Gastrocnemius medialis (tissue), 4 donors: ENCODE results near the gene SIRT7.

Experiments used
- POLR2A ChIP-seq, 2 donors: fragments of 450-650 bp; IDR thresholded peaks; one replicate each; pipeline ENCODE4 v1.6.1; 2017; ENCODE audit warnings: antibody characterized with exemption in 2 of 2, mild to moderate bottlenecking in 2 of 2, moderate library complexity in 2 of 2
- TF ChIP-seq, protein P1 (sequence below), 5 experiments: fragments of 450-650 bp in 3 of 5; fragments of 200-600 bp in 2 of 5; sonication (generic) in 2 of 5; IDR thresholded peaks in 4 of 5; conservative IDR thresholded peaks in 1 of 5; 1 replicate in 4 of 5; 2 replicates in 1 of 5; pipeline ENCODE4 v1.5.1; 2016 to 2019; ENCODE audit warnings: antibody characterized with exemption in 5 of 5, mild to moderate bottlenecking in 3 of 5, moderate library complexity in 3 of 5

DNA sequence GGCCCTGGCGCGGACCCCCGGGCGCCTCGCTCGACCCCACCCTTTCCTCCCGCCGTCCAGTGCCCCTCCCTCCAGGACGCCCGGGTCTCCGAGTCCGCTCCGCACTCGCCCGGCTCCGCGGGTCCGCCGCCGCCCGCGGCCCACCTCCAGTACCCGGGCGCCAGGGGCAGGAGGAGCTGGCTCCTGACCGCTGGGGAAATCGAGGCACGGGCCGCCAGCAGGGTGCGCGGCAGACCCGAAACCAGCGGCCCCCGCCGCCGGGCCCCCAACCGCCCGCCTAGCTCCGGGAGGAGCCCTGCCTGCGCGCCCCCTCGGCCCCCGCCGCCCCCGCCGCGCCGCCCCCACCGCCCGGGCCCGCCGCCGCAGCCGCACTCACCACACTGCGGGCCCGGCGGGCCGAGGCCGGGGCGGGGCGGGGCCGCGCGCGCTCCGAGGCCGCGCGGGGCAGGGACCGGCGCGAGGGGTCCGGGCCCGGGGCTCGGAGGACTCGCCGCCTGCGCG is 9.2 kb upstream of the SIRT7 start:
- TF ChIP-seq POLR2A (IDR thresholded peaks at IDR 0.05), result no peak
- TF ChIP-seq, protein P1, sequence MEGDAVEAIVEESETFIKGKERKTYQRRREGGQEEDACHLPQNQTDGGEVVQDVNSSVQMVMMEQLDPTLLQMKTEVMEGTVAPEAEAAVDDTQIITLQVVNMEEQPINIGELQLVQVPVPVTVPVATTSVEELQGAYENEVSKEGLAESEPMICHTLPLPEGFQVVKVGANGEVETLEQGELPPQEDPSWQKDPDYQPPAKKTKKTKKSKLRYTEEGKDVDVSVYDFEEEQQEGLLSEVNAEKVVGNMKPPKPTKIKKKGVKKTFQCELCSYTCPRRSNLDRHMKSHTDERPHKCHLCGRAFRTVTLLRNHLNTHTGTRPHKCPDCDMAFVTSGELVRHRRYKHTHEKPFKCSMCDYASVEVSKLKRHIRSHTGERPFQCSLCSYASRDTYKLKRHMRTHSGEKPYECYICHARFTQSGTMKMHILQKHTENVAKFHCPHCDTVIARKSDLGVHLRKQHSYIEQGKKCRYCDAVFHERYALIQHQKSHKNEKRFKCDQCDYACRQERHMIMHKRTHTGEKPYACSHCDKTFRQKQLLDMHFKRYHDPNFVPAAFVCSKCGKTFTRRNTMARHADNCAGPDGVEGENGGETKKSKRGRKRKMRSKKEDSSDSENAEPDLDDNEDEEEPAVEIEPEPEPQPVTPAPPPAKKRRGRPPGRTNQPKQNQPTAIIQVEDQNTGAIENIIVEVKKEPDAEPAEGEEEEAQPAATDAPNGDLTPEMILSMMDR (IDR thresholded peaks at IDR 0.05 in 4 of 5, conservative IDR thresholded peaks at IDR 0.05 in 1 of 5), result peak in 1 of 5 experiments; percentile 5
